OCI-LY7 (cell line): ENCODE measurements around the gene SCML2.
A peak's percentile ranks its signal among the peaks of the same experiment; 100 is the strongest.

Experiments used
- CTCF ChIP-seq: fragments of 200-600 bp; sonication (generic); conservative IDR thresholded peaks from 2 replicates; pipeline ENCODE4 v1.5.1; 2014; ENCODE audit warnings: mild to moderate bottlenecking, antibody characterized with exemption, low read length, moderate library complexity, mixed read lengths
- EZH2phosphoT487 ChIP-seq: fragments of 200-600 bp; sonication (generic); IDR thresholded peaks from 2 replicates; pipeline ENCODE4 v1.6.1; 2018; ENCODE audit warnings: low read depth, borderline replicate concordance, mild to moderate bottlenecking, mixed run types, antibody characterized with exemption, low read length, moderate library complexity, mixed read lengths

- TF ChIP-seq CTCF (peak; percentile 1; the same call in 1 of the 2 replicates), EZH2phosphoT487 (no peak)
Observed at GRCh38 chrX:18354369-18355223, at the start of gene SCML2.
